A549 (cell line): Measurements from ENCODE around the gene PSMD1.

Experiments used
- CBX8 ChIP-seq: fragments of 200-600 bp; sonication (generic); IDR thresholded peaks from 2 replicates; pipeline ENCODE4 v1.6.1; 2016
- CTCF ChIP-seq: fragments of >200 bp; sonication (Bioruptor Twin); formaldehyde crosslinking; IDR thresholded peaks from 3 replicates; pipeline ENCODE4 v1.5.1; 2016
- FOSB ChIP-seq: fragments of 250-450 bp; sonication (Bioruptor Pico); IDR thresholded peaks from 2 replicates; pipeline ENCODE4 v1.5.0; 2020; ENCODE audit warnings: mild to moderate bottlenecking, moderate library complexity
- POLR2A ChIP-seq: IDR thresholded peaks from 2 replicates; pipeline ENCODE4 v1.6.1; 2012; ENCODE audit warnings: mild to moderate bottlenecking, low read length
- RCOR1 ChIP-seq: fragments of 150-350 bp; IDR thresholded peaks from 2 replicates; pipeline ENCODE4 v1.6.1; 2014; ENCODE audit warnings: antibody characterized with exemption, low read length, low read depth
- ZNF302 ChIP-seq: fragments of 250-450 bp; sonication (Bioruptor Pico); IDR thresholded peaks from 2 replicates; pipeline ENCODE4 v1.9.0; 2021; ENCODE audit warnings: inconsistent platforms, mild to moderate bottlenecking, moderate library complexity

- TF ChIP-seq CTCF (no peak), FOSB (CRISPR knock-in tag) (no peak), POLR2A (no peak), CBX8 (no peak), ZNF302 (no peak), RCOR1 (no peak)
Measured at GRCh38 chr2:231123362-231123898, 66.8 kb downstream of the PSMD1 start.
